ENCODE data around the gene FAM184B.

Gene FAM184B

DNA sequence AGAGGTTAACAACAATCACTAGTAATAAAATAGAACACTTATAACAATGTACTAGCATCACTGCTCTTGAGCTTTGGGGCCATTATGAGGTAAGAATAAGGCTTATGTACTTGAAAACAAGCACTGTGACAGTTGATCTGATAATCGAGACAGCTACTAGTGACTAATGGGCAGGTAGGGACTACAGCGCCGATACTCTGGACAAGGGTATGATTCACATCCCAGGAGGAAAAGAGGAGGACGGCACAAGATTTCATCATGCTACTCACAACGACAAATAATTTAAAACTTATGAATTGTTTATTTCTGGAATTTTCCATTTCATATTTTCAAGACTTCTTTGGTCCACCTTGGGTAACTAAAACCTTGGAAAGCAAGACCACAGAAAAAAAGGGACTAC lies 62.3 kb downstream of the FAM184B start:
- no peak overlapping the region for H3K23ac ChIP-seq (ENCODE audit: low read length in 2 of 2)
- H2BK15ac ChIP-seq (ENCODE audit: low read depth, poor library complexity, severe bottlenecking): no peak overlapping the region
- H2BK5ac ChIP-seq (ENCODE audit: low read depth, low read length, poor library complexity, severe bottlenecking): no peak overlapping the region
- no peak overlapping the region for H3K4ac ChIP-seq (ENCODE audit: low read depth in 1 of 2, low read length in 2 of 2)
- H2BK120ac ChIP-seq (ENCODE audit: low read depth, low read length): no peak overlapping the region
- no peak overlapping the region for H4K91ac ChIP-seq (ENCODE audit: low read length)
- WGBS: 81% methylated on average over 3 of the region's 5 CpGs
- no peak overlapping the region for H3K27ac ChIP-seq (ENCODE audit: low read length, poor library complexity, severe bottlenecking)
- H4K8ac ChIP-seq (ENCODE audit: low read length): no peak overlapping the region
- no peak overlapping the region for H3K18ac ChIP-seq (ENCODE audit: low read depth in 1 of 2, low read length in 2 of 2)
- no peak overlapping the region for H3K9ac ChIP-seq (ENCODE audit: low read length)
- H3K36me3 ChIP-seq (ENCODE audit: control insufficient read depth in 1 of 2, insufficient read depth in 2 of 2, low read depth in 1 of 2, low read length in 2 of 2): no peaks in the 10 kb centered on the region
- no peaks in the 10 kb centered on the region for H3K27me3 ChIP-seq (ENCODE audit: control insufficient read depth in 1 of 2, insufficient read depth in 1 of 2, low read length in 2 of 2)
- H3K79me1 ChIP-seq (replicated peaks; ENCODE audit: low read length, poor library complexity, severe bottlenecking): no peaks in the 10 kb centered on the region
- no peak overlapping the region for H3K14ac ChIP-seq (ENCODE audit: low read length in 2 of 2)
- H3K9me3 ChIP-seq (ENCODE audit: control insufficient read depth, low read length): no peaks in the 10 kb centered on the region
- peaks cover 3% of the 10 kb centered on the region for H3K4me1 ChIP-seq (ENCODE audit: control insufficient read depth, insufficient read depth, low read depth, low read length)
- H3K4me2 ChIP-seq (ENCODE audit: low read length, poor library complexity, severe bottlenecking): no peak overlapping the region
- H2BK12ac ChIP-seq (ENCODE audit: low read length in 2 of 2): no peak overlapping the region
- no peak overlapping the region for H2AK5ac ChIP-seq (ENCODE audit: low read length, severe bottlenecking)
- no peak for DNase-seq
- no peak overlapping the region for H3K4me3 ChIP-seq (ENCODE audit: insufficient read depth in 1 of 2, low read depth in 1 of 2, low read length in 2 of 2)
- H2AFZ ChIP-seq (ENCODE audit: low read depth, low read length): no peak overlapping the region

DNA sequence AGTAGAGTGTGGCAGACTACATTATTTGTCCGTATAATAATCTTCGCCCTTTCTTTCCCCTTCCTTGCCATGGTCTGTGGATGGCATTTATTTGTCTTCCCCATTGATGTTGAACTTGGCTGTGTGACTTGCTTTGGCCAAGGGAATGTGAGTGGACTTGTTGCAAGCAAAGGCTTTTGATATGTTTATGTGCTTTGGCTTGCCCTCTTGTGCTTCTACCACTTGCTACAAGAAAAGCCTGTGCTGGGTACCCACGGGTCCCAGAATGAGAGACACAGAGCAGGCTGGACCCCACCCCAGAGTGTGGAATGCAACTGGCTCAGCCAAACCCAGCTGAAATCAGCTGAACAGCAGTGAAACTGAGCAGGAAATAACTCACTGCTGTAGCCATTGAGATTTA lies 63.0 kb downstream of the FAM184B start:
- WGBS: 87% methylated on average over 3 of the region's 3 CpGs
- H2BK15ac ChIP-seq (ENCODE audit: low read depth, poor library complexity, severe bottlenecking): no peak overlapping the region
- no peak overlapping the region for H3K23ac ChIP-seq (ENCODE audit: low read length in 2 of 2)

DNA sequence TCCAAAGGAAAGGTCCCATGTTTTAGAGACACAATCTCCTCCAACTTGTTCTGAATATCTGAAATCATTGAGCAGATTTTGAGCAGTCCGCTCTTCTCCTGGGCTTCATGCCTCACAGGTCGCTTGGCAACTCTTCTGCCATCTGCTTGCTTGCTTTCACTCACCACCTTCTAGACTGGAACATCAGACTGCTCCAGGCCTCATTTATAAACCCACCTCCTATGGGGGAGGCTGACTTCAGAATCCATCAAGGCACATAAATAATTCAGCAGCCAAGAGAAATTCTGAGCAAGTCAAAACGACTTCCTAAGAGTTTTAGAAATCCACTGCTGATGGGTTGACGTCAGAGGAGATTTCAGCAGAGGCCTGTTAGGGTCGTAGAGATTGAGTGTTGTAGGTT lies 64.1 kb downstream of the FAM184B start:
- no peak overlapping the region for H2BK5ac ChIP-seq (ENCODE audit: low read depth, low read length, poor library complexity, severe bottlenecking)
- no peak overlapping the region for H3K23ac ChIP-seq (ENCODE audit: low read length in 2 of 2)
- no peak overlapping the region for H3K18ac ChIP-seq (ENCODE audit: low read depth in 1 of 2, low read length in 2 of 2)
- no peak overlapping the region for H2BK12ac ChIP-seq (ENCODE audit: low read length in 2 of 2)
- H3K9me3 ChIP-seq (ENCODE audit: control insufficient read depth, low read length): no peaks in the 10 kb centered on the region
- no peak overlapping the region for H4K91ac ChIP-seq (ENCODE audit: low read length)
- H3K14ac ChIP-seq (ENCODE audit: low read length in 2 of 2): no peak overlapping the region
- 58% methylated on average over 5 of the region's 5 CpGs for WGBS
- H3K4ac ChIP-seq (ENCODE audit: low read depth in 1 of 2, low read length in 2 of 2): no peak overlapping the region
- no peaks in the 10 kb centered on the region for H3K79me1 ChIP-seq (replicated peaks; ENCODE audit: low read length, poor library complexity, severe bottlenecking)
- no peak overlapping the region for H4K8ac ChIP-seq (ENCODE audit: low read length)
- no peak for DNase-seq
- H3K27ac ChIP-seq (ENCODE audit: low read length, poor library complexity, severe bottlenecking): no peak overlapping the region
- no peak overlapping the region for H2BK15ac ChIP-seq (ENCODE audit: low read depth, poor library complexity, severe bottlenecking)
- H3K4me3 ChIP-seq (ENCODE audit: insufficient read depth in 1 of 2, low read depth in 1 of 2, low read length in 2 of 2): no peak overlapping the region
- no peak overlapping the region for H2AK5ac ChIP-seq (ENCODE audit: low read length, severe bottlenecking)
- H3K4me1 ChIP-seq (ENCODE audit: control insufficient read depth, insufficient read depth, low read depth, low read length): peaks cover 3% of the 10 kb centered on the region
- no peak overlapping the region for H3K4me2 ChIP-seq (ENCODE audit: low read length, poor library complexity, severe bottlenecking)
- H2BK120ac ChIP-seq (ENCODE audit: low read depth, low read length): no peak overlapping the region
- H3K27me3 ChIP-seq (ENCODE audit: control insufficient read depth in 1 of 2, insufficient read depth in 1 of 2, low read length in 2 of 2): no peaks in the 10 kb centered on the region
- H2AFZ ChIP-seq (ENCODE audit: low read depth, low read length): no peak overlapping the region
- no peak overlapping the region for H3K9ac ChIP-seq (ENCODE audit: low read length)
- H3K36me3 ChIP-seq (ENCODE audit: control insufficient read depth in 1 of 2, insufficient read depth in 2 of 2, low read depth in 1 of 2, low read length in 2 of 2): no peaks in the 10 kb centered on the region

More for the DNA sequence above, 63.0 kb downstream of the FAM184B start:
- Histone ChIP-seq H2AK5ac (ENCODE audit: low read length, severe bottlenecking) (no peak overlapping the region), H2AFZ (ENCODE audit: low read depth, low read length) (no peak overlapping the region), H3K4me2 (ENCODE audit: low read length, poor library complexity, severe bottlenecking) (no peak overlapping the region), H3K4me1 (ENCODE audit: control insufficient read depth, insufficient read depth, low read depth, low read length) (peaks cover 3% of the 10 kb centered on the region), H3K27me3 (ENCODE audit: control insufficient read depth in 1 of 2, insufficient read depth in 1 of 2, low read length in 2 of 2) (no peaks in the 10 kb centered on the region), H3K79me1 (replicated peaks; ENCODE audit: low read length, poor library complexity, severe bottlenecking) (no peaks in the 10 kb centered on the region), H4K8ac (ENCODE audit: low read length) (no peak overlapping the region), H3K27ac (ENCODE audit: low read length, poor library complexity, severe bottlenecking) (no peak overlapping the region), H3K18ac (ENCODE audit: low read depth in 1 of 2, low read length in 2 of 2) (no peak overlapping the region), H3K14ac (ENCODE audit: low read length in 2 of 2) (no peak overlapping the region), H3K4me3 (ENCODE audit: insufficient read depth in 1 of 2, low read depth in 1 of 2, low read length in 2 of 2) (no peak overlapping the region), H3K9me3 (ENCODE audit: control insufficient read depth, low read length) (no peaks in the 10 kb centered on the region), H2BK12ac (ENCODE audit: low read length in 2 of 2) (no peak overlapping the region), H2BK120ac (ENCODE audit: low read depth, low read length) (no peak overlapping the region), H3K9ac (ENCODE audit: low read length) (no peak overlapping the region), H3K36me3 (ENCODE audit: control insufficient read depth in 1 of 2, insufficient read depth in 2 of 2, low read depth in 1 of 2, low read length in 2 of 2) (no peaks in the 10 kb centered on the region), H4K91ac (ENCODE audit: low read length) (no peak overlapping the region), H3K4ac (ENCODE audit: low read depth in 1 of 2, low read length in 2 of 2) (no peak overlapping the region), H2BK5ac (ENCODE audit: low read depth, low read length, poor library complexity, severe bottlenecking) (no peak overlapping the region)
- DNase-seq: no peak

DNA sequence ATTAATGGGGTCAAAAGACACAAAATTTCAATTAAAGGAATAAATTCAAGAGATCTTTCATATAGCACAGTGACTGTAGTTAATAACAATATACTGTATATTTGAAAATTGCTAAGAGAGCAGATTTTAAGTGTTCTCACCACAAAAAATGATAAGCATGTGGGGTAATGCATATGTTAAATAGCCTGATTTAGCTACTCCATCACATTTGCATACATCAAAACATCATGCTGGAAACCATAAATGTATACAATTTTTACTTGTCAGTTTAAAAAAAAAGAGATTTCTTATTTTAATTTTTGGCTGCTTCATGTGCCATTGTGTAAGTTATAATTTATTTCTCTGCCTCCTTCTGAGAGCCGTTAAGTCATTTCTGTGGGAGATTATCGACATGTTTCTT lies 65.9 kb downstream of the FAM184B start:
- no peak overlapping the region for H3K27ac ChIP-seq (ENCODE audit: low read length, poor library complexity, severe bottlenecking)
- H4K8ac ChIP-seq (ENCODE audit: low read length): no peak overlapping the region
- no peak overlapping the region for H2BK15ac ChIP-seq (ENCODE audit: low read depth, poor library complexity, severe bottlenecking)
- no peak overlapping the region for H2BK5ac ChIP-seq (ENCODE audit: low read depth, low read length, poor library complexity, severe bottlenecking)
- H2AK5ac ChIP-seq (ENCODE audit: low read length, severe bottlenecking): no peak overlapping the region
- no peaks in the 10 kb centered on the region for H3K79me1 ChIP-seq (replicated peaks; ENCODE audit: low read length, poor library complexity, severe bottlenecking)
- H4K91ac ChIP-seq (ENCODE audit: low read length): no peak overlapping the region
- no peaks in the 10 kb centered on the region for H3K4me1 ChIP-seq (ENCODE audit: control insufficient read depth, insufficient read depth, low read depth, low read length)
- no peak overlapping the region for H3K18ac ChIP-seq (ENCODE audit: low read depth in 1 of 2, low read length in 2 of 2)
- no CpG with 5 or more reads among the region's 2 CpGs for WGBS
- H3K9ac ChIP-seq (ENCODE audit: low read length): no peak overlapping the region
- no peak overlapping the region for H3K4me3 ChIP-seq (ENCODE audit: insufficient read depth in 1 of 2, low read depth in 1 of 2, low read length in 2 of 2)
- no peak for DNase-seq
- H3K23ac ChIP-seq (ENCODE audit: low read length in 2 of 2): no peak overlapping the region
- H2AFZ ChIP-seq (ENCODE audit: low read depth, low read length): no peak overlapping the region
- peaks cover 0 to 2% of the 10 kb centered on the region in 2 experiments for H3K27me3 ChIP-seq (ENCODE audit: control insufficient read depth in 1 of 2, insufficient read depth in 1 of 2, low read length in 2 of 2)
- no peaks in the 10 kb centered on the region for H3K36me3 ChIP-seq (ENCODE audit: control insufficient read depth in 1 of 2, insufficient read depth in 2 of 2, low read depth in 1 of 2, low read length in 2 of 2)
- no peak overlapping the region for H3K4me2 ChIP-seq (ENCODE audit: low read length, poor library complexity, severe bottlenecking)
- no peak overlapping the region for H3K4ac ChIP-seq (ENCODE audit: low read depth in 1 of 2, low read length in 2 of 2)
- no peaks in the 10 kb centered on the region for H3K9me3 ChIP-seq (ENCODE audit: control insufficient read depth, low read length)
- no peak overlapping the region for H3K14ac ChIP-seq (ENCODE audit: low read length in 2 of 2)
- no peak overlapping the region for H2BK12ac ChIP-seq (ENCODE audit: low read length in 2 of 2)
- H2BK120ac ChIP-seq (ENCODE audit: low read depth, low read length): no peak overlapping the region
